Small intestine (tissue), 7 donors: ENCODE data around the gene DCC. TPM values are rescaled to one million over a fixed set of nuclear protein-coding genes. Genes with fewer than 3 reads are reported as not detected.

Experiments
- DNase-seq, 2 donors: peaks; one replicate each; pipeline versions ENCODE4 v3.0.0 to v3.0.0-alpha.2; 2013
- FAIRE-seq: peaks from 2 replicates; lab custom pipeline; 2012; peaks lifted over from hg19 to GRCh38; lab: Jason Lieb, UNC
- H3K27ac ChIP-seq, 3 donors: one replicate each; pipeline ENCODE4 v1.5.1; 2013; ENCODE audit warnings: low read length in 2 of 3, mild to moderate bottlenecking in 2 of 3, control low read depth in 1 of 3, inconsistent platforms in 1 of 3, low read depth in 1 of 3, moderate library complexity in 1 of 3
- H3K27me3 ChIP-seq, 3 donors: one replicate each; pipeline ENCODE4 v1.6.1; 2013; ENCODE audit warnings: low read length in 3 of 3, inconsistent platforms in 1 of 3; ENCODE audit not compliant: control insufficient read depth in 3 of 3, insufficient read depth in 3 of 3
- H3K36me3 ChIP-seq, 3 donors: one replicate each; pipeline ENCODE4 v1.6.1; 2013; ENCODE audit warnings: low read length in 3 of 3, inconsistent platforms in 1 of 3, low read depth in 1 of 3, mild to moderate bottlenecking in 1 of 3, moderate library complexity in 1 of 3; ENCODE audit not compliant: control insufficient read depth in 3 of 3, insufficient read depth in 2 of 3
- H3K4me1 ChIP-seq, 3 donors: one replicate each; pipeline ENCODE4 v1.6.1; 2013; ENCODE audit warnings: low read length in 2 of 3, inconsistent platforms in 1 of 3, low read depth in 1 of 3, mild to moderate bottlenecking in 1 of 3, moderate library complexity in 1 of 3; ENCODE audit not compliant: control insufficient read depth in 3 of 3, insufficient read depth in 2 of 3
- H3K4me3 ChIP-seq, 3 donors: one replicate each; pipeline ENCODE4 v1.5.1; 2013; ENCODE audit warnings: low read length in 3 of 3, control low read depth in 1 of 3, inconsistent platforms in 1 of 3, low read depth in 1 of 3, mild to moderate bottlenecking in 1 of 3, moderate library complexity in 1 of 3
- H3K9me3 ChIP-seq, 2 donors: one replicate each; pipeline ENCODE4 v1.6.1; 2013; ENCODE audit warnings: low read depth in 1 of 2, low read length in 1 of 2; ENCODE audit not compliant: control insufficient read depth in 2 of 2, insufficient read depth in 1 of 2
- WGBS, 3 donors: extraction: QIAGEN DNeasy Blood & Tissue Kit; methylation state at CpG; one replicate each; pipeline ENCODE4 v1.1.7; 2013; 5-methylcytosine and 5-hydroxymethylcytosine counted together
- polyA plus RNA-seq, 4 donors: library from polyadenylated mRNA; stranded (reverse) in 3 of 4; unstranded in 1 of 4; fragments of 200-250 nt in 3 of 4; fragments of 120-200 nt in 1 of 4; gene quantifications; one replicate each; pipeline versions ENCODE4 v1.2.1 to v1.2.3, GENCODE V29; 2013
- donor health status: healthy with polysubstance abuse.
- donor health status: control.
- donor health status: control.
- donor health status: Bipolar disorder and iron deficiency.
- donor health status: healthy.

Gene DCC
- polyA plus RNA-seq, 4 donors = 0.03 to 0.30 TPM; not detected in 2

DNA sequence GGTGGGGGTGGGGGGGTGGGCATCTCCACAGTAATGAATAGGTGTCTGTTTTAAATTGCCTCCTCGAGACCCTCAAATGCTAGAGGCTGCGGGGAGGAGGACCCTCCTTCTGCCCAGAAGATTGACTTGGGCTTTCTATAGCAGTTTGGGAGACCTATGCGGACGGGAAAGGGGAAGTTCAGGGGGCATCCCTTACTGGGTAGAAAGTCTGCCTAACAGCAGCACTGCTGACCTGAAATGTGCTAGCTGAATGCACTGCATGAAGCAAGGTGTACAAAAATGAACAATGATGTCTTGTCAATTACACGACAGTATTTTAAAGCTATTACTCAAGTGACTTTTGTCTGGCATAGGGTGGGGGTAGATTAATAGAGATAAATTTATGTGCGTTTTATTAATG, 2.5 kb downstream of the DCC start:
- no peaks in the 10 kb centered on the region for H3K9me3 ChIP-seq
- peaks cover 0 to 3% (median 0%) of the 10 kb centered on the region in 3 donors for H3K4me1 ChIP-seq
- DNase-seq = no peak
- no peak for FAIRE-seq
- H3K36me3 ChIP-seq = no peaks in the 10 kb centered on the region
- no peak overlapping the region for H3K4me3 ChIP-seq
- peaks cover 0 to 56% (median 19%) of the 10 kb centered on the region in 3 donors for H3K27me3 ChIP-seq
- WGBS, 3 donors = 33 to 49% (median 39%) methylated on average over 6 of the region's 6 CpGs
- H3K27ac ChIP-seq = no peak overlapping the region

DNA sequence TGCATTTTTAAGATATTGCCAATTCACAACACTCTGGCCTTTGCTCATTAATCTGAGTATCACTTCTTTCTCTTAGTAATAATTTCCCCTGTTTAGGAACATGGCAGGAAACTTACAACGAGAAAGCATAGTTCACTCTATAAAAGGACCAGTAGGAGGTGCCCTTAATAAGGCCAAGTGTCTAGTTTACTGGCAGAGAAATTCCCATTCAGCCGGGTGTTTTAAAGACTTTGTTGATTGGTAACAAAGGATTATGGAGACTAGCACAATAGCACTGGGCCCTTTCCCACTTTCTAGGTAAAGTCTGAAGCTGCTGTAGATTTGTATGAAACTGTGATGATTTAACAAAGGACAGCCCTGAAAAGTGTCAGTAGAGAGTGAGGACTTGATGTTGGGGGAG, 3.1 kb downstream of the DCC start:
- DNase-seq (peak; percentile 5 to 13), FAIRE-seq (no peak)
- Histone ChIP-seq H3K9me3 (no peaks in the 10 kb centered on the region), H3K4me1 (peaks cover 0 to 3% (median 0%) of the 10 kb centered on the region in 3 donors), H3K4me3 (no peak overlapping the region), H3K27me3 (peaks cover 0 to 56% (median 19%) of the 10 kb centered on the region in 3 donors), H3K36me3 (no peaks in the 10 kb centered on the region), H3K27ac (no peak overlapping the region)
- WGBS, 3 donors = 11 to 34% (median 19%) methylated on average over 2 of the region's 2 CpGs

DNA sequence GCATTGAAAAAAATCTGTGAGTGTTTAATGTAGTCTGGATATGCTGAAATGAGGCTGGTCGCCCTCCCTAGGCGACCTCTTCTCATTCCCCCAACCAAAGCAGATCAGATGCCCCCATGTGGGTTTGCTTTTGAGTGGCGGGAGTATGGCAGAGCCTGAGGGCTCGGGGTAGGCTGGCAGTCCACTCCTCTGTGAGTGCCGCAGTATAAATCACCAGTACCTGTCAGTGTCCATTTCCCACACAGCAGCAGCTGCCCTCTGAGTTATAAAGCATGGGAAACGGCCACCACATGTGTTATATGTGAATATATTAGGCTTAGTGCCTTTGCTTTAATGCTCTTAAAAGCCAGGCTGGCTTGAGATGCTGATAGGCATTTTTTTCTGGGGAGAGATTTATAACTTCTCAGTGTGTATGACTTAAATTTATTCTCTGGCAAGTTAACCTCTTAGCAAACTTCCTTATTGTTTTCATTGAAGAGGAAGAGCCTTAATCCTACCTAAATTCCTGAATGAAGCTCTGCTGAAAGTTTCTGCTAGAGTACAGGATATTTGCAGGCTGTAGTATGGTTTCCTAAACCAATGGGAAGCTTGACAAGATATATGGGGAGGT, 3.8 kb downstream of the DCC start:
- H3K27me3 ChIP-seq = peaks cover 0 to 52% (median 19%) of the 10 kb centered on the region in 3 donors
- 58 to 74% (median 67%) methylated on average over 6 of the region's 6 CpGs for WGBS, 3 donors
- FAIRE-seq (no peak), DNase-seq (no peak)
- H3K36me3 ChIP-seq = no peaks in the 10 kb centered on the region
- no peak overlapping the region for H3K27ac ChIP-seq
- H3K4me1 ChIP-seq = peaks cover 0 to 3% (median 0%) of the 10 kb centered on the region in 3 donors
- no peak overlapping the region for H3K4me3 ChIP-seq
- no peaks in the 10 kb centered on the region for H3K9me3 ChIP-seq

DNA sequence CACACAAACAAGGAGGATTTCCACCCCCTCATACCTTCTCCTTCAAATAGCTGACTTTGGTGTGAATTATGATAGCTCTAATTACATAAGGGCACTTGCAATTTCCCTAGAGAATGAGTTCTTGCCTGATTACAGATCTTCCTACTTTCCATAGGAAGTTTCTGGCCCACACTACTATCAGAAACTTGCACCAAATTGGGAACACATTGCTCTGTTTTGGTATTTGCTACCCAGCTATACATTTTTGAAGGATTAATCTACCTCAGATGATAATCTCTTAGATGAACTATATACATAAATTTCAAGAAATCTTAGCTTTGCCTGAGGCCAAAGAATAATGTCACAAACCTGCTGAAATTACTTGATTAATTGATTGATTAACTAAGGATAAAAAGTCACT, 4.9 kb downstream of the DCC start:
- Histone ChIP-seq H3K27ac (no peak overlapping the region), H3K27me3 (peaks cover 0 to 41% (median 16%) of the 10 kb centered on the region in 3 donors), H3K36me3 (no peaks in the 10 kb centered on the region), H3K9me3 (no peaks in the 10 kb centered on the region), H3K4me1 (peaks cover 0 to 3% (median 0%) of the 10 kb centered on the region in 3 donors), H3K4me3 (no peak overlapping the region)
- no peak for FAIRE-seq
- DNase-seq = no peak

DNA sequence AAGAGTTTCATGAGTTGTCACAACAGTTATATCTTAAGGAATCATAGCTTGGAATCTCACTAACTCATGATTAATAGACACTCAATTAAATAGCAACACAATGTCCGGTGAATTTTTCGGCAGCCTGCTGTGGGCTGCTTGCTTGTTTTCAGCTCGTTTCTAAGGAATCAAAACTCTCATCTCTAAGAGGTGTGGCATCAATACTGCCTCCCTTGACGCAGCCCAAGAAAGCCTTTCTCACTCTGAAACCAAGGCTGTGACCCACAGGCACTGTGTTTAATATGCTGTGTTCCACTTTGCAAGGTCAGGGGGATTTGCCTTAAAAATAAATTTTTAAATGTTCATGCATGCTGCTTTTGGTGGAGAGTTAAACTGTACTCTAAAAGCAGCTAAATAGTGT, 5.4 kb downstream of the DCC start:
- H3K4me3 ChIP-seq = no peak overlapping the region
- H3K4me1 ChIP-seq = peaks cover 0 to 3% (median 0%) of the 10 kb centered on the region in 3 donors
- DNase-seq = no peak
- no peak for FAIRE-seq
- H3K27me3 ChIP-seq = peaks cover 0 to 36% (median 11%) of the 10 kb centered on the region in 3 donors
- no peaks in the 10 kb centered on the region for H3K9me3 ChIP-seq
- H3K27ac ChIP-seq = no peak overlapping the region
- no peaks in the 10 kb centered on the region for H3K36me3 ChIP-seq
- 53 to 64% (median 58%) methylated on average over 4 of the region's 4 CpGs for WGBS, 3 donors

DNA sequence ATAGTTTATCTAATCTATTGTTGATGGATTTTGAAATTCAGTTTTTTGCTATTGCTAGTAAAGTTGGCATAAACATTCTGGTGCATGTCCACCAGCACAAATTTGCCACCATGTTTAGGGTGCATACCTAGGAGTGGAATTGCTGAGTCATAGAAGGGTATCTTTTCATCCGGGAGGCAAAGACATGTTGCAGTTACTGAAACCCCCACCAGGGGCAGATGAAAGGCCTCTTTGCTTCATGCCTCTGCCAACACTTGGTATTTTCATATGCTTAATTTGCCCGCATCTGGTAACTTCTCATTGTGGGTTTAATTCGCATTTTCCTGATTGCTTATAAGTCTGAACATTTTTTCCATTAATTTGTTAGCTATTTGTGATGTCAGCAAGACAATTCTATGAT, 8.2 kb downstream of the DCC start:
- DNase-seq = peak in 1 of 2 donors; percentile 12
- Histone ChIP-seq H3K4me1 (no peaks in the 10 kb centered on the region), H3K27me3 (peaks cover 0 to 11% (median 0%) of the 10 kb centered on the region in 3 donors), H3K4me3 (no peak overlapping the region), H3K36me3 (no peaks in the 10 kb centered on the region), H3K9me3 (no peaks in the 10 kb centered on the region), H3K27ac (no peak overlapping the region)
- WGBS, 3 donors = 77 to 86% (median 79%) methylated on average over 3 of the region's 3 CpGs
- no peak for FAIRE-seq

DNA sequence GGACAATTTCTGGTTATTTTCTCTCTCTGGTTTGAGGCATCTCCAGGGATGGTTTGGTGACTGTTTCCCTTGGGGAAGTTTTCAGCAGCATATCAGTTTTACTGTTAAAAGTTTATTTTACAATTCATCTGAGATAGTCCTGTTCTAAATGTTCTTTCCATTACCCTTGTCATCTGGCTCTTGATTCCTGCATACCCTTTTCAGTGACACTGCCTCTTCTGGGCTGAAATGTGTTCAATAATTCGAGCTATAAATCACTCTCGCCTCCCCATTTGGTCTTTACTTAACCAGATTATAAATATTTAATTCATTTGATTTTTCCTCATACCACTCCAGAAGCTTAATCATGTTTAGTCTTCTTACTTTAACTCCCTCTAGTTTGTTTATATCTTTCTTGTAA, 9.5 kb downstream of the DCC start:
- 25 to 65% (median 53%) methylated on average over 2 of the region's 2 CpGs for WGBS, 3 donors

DNA sequence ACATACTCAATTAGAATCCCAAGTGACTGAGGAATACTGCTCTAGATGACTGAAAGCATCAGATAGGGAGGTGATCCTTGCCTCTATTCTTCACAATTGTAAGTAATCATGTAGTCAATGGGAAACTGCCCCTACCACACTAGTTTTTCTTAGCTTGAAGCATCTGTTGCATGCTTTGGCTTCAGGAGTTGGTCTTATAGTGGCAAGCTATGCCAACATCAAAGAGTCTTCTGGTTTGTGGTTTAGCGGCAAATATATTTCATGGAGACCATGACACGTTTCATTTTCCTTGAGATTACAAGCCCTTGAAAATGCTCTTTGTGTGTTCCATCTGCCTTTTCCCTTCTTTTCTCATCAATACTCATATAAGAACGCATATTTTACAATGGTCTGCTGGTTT, 12.9 kb downstream of the DCC start:
- Histone ChIP-seq H3K36me3 (no peaks in the 10 kb centered on the region), H3K9me3 (no peaks in the 10 kb centered on the region), H3K27ac (no peak overlapping the region), H3K4me3 (no peak overlapping the region), H3K27me3 (no peaks in the 10 kb centered on the region), H3K4me1 (no peaks in the 10 kb centered on the region)
- DNase-seq = no peak
- 81 to 83% (median 83%) methylated on average over 3 of the region's 3 CpGs for WGBS, 3 donors
- no peak for FAIRE-seq

More for the DNA sequence above, 9.5 kb downstream of the DCC start:
- peaks cover 0 to 4% (median 0%) of the 10 kb centered on the region in 3 donors for H3K27me3 ChIP-seq
- no peaks in the 10 kb centered on the region for H3K9me3 ChIP-seq
- FAIRE-seq (no peak), DNase-seq (no peak)
- no peak overlapping the region for H3K4me3 ChIP-seq
- H3K36me3 ChIP-seq = no peaks in the 10 kb centered on the region
- no peaks in the 10 kb centered on the region for H3K4me1 ChIP-seq
- no peak overlapping the region for H3K27ac ChIP-seq

DNA sequence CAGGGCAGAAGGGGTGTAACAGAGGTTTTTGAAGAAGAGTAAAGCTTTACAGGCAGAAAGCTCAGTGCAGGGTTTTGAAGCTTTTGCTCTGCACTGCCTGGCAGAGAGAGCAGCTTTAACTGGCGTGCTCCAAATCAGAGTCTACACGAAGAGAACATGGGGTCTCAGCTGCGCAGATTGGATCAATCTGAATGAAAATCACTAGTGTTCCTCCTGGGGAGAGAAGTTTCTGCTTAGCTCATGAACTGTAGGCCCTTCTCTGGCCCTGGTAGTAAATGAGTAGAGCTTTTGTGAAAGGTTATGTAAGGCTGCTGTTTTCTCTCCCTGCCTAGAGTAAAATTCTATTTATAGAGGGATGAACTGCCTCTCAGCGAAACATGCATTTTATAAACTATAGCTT, 13.6 kb downstream of the DCC start:
- H3K36me3 ChIP-seq = no peaks in the 10 kb centered on the region
- no peak overlapping the region for H3K4me3 ChIP-seq
- FAIRE-seq = no peak

More for the DNA sequence above, 13.6 kb downstream of the DCC start:
- Histone ChIP-seq H3K27ac (no peak overlapping the region), H3K27me3 (no peaks in the 10 kb centered on the region), H3K4me1 (no peaks in the 10 kb centered on the region), H3K9me3 (no peaks in the 10 kb centered on the region)
- DNase-seq = no peak
- WGBS, 3 donors = 74 to 87% (median 77%) methylated on average over 4 of the region's 4 CpGs
